ENCODE results near the gene NFATC3.
A peak's percentile ranks its signal among the peaks of the same experiment; 100 is the strongest.

NFATC3 gene

GRCh38 chr16:68257251-68257905 lies 172.2 kb downstream of the NFATC3 start:
- DNase-seq = peak; percentile 42

- DNase-seq = no peak
Observed at GRCh38 chr16:68257906-68258800, 173.0 kb downstream of the NFATC3 start.

DNA sequence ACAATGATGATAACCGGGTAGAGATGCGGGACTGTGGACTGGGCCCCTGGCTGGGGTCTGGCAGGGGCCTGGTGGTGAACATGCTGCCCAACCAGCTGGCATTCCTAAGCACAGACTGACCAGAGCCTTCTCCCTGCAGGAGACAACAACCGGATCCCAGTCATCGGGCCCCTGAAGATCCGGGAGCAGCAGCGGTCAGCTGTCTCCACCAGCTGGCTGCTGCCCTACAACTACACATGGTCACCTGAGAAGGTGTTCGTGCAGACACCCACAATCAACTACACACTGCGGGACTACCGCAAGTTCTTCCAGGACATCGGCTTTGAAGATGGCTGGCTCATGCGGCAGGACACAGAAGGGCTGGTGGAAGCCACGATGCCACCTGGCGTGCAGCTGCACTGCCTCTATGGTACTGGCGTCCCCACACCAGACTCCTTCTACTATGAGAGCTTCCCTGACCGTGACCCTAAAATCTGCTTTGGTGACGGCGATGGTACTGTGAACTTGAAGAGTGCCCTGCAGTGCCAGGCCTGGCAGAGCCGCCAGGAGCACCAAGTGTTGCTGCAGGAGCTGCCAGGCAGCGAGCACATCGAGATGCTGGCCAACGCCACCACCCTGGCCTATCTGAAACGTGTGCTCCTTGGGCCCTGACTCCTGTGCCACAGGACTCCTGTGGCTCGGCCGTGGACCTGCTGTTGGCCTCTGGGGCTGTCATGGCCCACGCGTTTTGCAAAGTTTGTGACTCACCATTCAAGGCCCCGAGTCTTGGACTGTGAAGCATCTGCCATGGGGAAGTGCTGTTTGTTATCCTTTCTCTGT lies 174.0 kb downstream of the NFATC3 start:
- DNase-seq = no peak

DNA sequence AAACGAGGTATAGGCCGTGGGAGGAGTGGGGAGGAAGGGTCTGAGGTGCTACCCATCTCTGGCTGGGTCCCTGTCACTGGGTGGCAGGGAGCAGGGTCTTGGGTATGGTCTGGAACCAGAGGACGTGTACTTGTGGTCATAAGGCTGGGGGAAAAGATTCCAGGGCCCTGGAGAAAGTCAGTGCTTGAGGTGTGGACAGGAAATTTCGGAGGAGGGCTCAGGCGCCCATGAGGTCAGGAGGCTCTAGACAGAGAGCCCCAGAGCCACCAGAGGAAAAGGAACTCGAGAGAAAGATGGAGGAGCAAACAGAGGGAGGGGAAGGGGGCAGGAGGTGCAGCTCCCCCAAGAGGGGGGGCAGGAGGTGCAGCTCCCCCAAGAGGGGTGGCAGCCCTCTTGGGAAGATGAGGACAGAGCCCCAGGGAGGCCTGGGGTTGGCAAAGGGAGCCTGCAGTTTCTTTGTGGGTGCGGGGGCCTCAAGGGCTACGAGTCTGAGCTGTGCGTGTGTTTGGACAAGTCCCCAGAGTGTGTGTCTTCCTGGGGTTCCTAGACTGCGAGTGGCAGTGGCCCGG lies 178.5 kb downstream of the NFATC3 start:
- no peak for DNase-seq

DNA sequence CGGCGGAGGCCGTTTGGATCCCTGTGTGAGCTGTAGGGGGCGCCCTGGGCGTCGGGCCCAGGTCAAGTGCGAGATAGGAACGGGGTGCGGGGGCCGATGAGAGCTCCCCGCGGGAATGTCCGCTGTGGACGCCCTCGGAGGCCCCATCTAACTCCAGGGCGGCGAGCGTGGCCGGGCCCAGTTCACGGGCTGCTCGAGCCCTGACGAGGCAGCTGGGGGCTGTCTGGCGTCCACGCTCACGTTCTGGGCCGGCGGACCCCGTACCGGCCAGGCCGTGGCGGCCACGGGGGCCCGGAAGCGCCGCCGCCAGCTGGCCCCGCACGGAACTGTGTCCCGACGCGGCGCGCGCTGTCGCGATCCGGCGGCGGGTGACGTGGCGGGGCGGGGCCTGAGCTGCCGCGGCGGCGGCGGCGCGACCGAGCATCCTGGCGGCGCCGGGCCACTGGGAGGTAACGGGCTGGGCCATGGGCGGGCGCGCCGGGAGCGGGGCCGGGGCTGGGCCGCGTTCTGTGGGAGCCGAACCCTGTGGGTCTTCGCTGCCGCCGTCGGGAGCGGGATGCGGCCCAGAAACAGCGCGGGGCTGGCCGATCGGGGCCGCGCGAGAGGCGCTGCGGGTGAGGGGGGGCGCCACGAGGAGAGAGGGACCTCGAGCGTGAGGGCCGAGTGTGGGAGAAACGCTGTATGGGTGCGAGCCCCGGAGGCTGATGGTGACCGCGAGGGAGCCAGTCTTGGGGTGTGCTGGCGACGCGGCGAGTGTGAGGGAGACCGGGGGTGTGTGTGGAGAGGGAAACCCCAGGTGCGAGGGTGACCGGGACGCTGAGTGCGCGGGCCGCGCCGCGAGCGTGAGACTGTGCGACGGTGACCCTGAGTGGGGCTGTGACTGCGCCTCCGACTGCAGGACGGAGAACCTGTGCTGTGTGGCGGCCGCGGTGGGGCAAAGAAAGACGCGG lies 179.2 kb downstream of the NFATC3 start, which contains the start of gene SLC7A6:
Gene SLC7A6 (plus strand): TSS at position 399 of the 950 bp plus-strand sequence. CDS start 10,201 bp downstream, outside the sequence.
- DNase-seq = peak; percentile 41

DNA sequence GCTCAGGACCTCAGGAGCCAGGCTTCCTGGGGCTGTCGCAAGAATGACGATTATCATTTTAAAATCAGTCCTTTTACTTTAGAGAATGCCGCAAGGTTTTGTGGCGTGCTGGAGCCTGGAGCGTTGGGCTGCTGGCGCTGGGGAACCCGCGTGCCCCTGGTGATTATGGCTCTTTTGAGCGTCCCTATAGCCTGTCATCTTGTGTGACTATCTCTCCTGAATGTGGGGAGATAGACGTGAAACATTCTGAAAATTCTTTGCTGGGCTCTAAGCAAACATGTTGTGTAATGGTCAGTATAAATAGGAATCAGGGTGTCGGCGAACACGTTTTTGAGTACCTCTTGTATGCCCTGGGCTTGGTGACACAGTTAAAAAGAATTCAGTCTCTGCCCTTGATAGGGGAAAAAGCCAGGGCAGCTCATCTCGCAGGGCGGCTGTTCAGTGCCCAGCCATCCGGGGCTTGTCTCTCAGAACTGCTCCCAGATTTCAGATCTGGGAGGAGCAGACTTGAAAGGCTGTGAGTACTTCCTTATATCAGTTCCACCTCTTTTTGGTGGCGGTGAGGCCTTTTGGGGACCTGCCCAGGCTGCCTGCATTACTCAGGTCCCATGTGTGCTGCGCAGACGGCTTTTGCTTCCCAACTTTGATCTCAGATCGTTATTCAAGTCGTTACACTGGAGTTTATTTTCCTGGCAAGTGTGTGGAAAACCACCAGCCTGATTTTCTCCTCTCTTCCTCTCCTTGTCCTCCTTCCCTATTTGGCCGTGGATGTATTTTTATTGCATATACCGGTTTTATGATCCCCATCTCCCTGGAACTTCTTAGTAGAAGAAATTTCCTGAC lies 180.1 kb downstream of the NFATC3 start:
- no peak for DNase-seq

DNA sequence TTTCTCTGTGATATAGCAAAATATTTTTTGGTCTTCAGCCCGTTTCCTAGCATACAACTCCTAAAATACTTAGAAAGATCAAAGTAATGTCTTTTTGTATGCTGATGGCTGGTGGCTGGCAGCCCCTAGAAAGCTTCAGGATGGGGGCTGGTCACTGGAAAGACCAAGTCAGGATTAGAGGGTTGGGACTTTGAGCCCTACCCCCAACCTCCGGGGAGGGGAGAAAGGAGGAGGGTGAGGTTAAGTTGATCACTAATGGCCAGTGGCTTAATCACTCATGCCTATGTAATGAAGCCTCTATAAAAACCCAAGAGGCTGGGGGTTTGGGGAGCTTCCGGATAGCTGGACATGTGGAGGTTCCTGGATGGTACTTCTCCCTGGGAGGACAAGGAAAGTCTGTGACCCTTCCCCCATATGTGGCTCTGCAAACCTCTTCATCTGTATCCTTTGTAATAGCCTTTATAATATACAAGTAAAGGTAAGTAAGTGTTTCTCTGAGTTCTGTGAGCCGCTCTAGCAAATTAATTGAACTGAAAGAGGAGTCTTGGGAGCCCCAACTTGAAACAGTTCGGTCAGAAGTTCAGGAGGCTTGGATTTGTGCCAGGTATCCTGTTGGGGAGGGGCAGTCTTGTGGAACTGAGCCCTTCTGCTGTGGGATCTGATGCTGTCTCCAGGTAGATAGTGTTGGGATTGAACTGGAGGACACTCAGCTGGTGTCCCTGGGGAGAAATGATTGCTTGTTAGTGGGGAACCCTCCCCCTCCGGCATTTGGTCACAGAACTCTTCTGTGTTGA lies 182.6 kb downstream of the NFATC3 start:
- DNase-seq = no peak

GRCh38 chr16:68269793-68270192 lies 184.6 kb downstream of the NFATC3 start:
- no peak for DNase-seq

DNA sequence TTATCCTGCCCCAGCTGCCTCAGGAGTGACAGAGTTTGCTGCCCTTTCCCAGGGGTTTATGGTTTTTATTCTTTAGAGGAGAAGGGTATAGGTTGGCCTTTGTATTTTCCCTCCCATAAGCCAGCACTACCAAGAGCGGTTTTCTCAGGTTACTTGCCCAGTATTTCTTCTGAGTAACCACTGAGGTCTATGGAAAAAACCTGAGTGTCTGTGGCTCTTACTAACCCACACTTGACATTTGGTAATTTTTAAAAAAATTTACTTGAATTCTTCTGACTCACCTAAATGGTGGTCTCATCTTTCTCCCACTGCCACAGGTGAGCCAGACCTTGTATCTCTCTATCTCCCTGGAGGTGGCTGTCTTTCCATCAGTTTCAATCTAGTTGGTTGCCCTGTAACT lies 185.2 kb downstream of the NFATC3 start:
- no peak for DNase-seq

DNA sequence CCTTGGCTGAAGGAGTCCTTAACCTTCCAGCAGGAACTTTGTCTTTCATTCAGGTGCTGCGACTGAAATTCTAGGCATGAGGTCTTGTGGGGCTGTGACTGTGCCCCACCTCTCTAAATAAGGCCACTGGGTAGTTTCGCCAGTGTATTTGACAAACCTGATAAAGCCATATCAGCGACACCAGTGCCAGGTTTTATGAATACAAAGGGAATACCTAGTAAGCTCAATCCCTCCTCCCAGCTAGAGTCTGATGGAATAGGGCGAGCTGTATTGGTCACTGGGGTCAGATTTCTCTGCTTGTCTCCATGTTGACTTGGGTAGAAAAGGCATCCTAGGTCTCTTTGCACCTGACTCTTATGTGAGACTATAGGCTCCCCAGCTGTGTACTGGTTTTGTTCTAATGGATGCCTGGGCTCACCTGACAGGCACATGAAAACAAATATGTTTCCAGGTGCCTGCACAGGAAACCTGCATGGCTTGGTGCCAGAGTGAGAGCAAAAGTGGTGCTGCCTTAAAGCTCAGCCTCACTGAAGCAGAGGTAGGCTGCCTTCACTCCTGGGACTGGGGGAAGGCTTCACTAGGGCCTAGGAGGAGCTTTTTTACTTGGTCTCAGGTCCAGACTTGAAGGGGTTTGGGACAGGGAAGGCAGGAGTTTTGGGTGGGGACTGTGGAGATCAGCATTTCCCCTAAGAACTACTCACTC lies 187.5 kb downstream of the NFATC3 start:
- DNase-seq = no peak

- DNase-seq = no peak
Observed at GRCh38 chr16:68273459-68273858, 188.3 kb downstream of the NFATC3 start.

- no peak for DNase-seq
Observed at GRCh38 chr16:68273896-68274295, 188.7 kb downstream of the NFATC3 start.

- DNase-seq = no peak
Observed at GRCh38 chr16:68274441-68274840, 189.3 kb downstream of the NFATC3 start.

DNA sequence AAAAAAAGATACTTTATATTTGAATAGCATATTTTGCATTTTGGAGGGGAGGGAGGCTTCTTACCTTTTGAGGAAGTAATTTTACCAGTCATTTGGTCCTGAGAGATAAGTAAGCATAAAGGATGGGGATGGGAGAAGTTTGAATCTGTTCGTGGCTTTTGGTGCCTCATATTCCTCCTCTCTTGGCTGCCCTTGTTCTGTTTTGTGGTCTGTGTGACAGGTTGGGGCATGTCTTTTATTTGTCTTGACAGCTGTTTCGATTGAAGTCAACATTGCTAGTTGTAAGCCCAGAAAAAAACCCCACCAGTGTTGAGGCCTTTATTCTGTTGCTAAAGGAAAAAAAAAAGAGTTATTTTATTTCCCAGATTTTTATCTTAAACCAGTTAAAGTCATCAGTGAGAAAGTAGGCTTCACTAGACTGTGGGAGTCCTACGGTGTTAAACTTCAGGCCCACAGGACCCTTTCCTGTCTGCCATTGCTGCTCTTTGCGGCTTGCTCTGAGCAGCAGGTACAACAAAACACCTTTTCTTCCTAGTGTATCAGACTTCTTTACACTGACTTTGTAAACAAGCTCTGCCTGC lies 190.5 kb downstream of the NFATC3 start:
- no peak for DNase-seq

DNA sequence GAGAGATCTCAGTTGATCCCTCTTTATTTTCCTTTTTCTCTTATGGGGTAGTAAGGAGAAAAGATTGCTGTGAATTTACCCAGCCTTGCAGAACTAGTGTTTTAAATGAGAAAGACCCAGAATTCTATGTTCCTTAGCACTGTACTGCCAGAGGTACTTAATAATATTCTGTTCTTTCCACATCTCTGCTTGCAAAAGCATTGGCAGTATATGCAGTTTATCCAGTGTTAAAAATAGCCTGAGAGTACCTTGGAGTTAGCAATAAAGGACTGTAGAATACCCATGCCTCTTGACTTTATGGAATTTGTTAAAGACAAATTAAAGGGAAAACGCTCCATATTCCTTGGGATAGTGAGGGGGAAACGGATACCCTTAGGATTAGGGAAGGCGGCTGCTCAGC lies 191.1 kb downstream of the NFATC3 start:
- DNase-seq = no peak

All from NCI-H1436 (cell line).